Smooth muscle cell of the brain vasculature (primary cell): Measurements from ENCODE around the gene TMEM127.
"Not testable (repeated sequence)": the region's sequence is repeated elsewhere in the genome, so short reads cannot be mapped to it uniquely, and the experiment has no call there.

ENCODE experiments used
- DNase-seq: peaks from one replicate; pipeline ENCODE4 v3.0.0-alpha.2; 2012; ENCODE audit warnings: low read depth, low spot score

TMEM127 gene

DNA sequence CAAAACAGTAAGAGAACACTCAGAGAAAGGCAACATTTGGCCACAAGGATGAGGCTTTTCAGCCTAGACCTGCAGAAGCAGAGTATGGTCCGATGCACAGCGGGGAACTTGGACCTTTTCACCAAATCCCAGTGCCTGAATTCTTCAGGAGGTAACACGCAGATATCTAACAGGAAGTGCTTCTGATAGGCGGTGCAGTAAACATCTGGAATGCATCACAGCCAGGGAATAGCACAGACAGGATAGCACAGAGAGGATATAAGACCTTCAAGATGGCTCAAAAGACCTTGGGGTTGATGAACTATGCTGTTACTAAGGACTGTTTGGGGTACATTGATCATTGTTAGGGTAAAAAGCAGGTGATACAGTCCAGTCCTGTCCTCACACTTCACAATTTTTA, 1.7 kb downstream of the TMEM127 start:
- DNase-seq = no peak

DNA sequence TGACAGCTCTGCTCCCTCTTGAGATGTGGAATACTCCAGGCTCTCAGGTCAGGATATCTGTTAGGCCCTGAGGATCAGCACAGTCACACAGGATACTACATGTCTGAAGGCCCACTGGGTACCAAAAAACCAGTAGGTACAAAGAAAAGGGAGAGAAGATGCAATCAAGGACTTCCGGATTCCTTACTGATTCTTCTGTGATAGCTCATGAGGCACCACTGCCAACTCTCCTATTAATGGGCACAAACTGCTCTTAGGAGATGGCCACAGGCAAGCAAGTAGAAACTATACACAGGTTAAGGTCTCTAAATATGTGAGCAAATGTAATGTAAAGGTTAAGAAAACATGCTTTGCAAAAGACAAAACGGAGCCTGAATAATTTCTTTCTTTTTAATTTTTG, 3.5 kb downstream of the TMEM127 start:
- no peak for DNase-seq

DNA sequence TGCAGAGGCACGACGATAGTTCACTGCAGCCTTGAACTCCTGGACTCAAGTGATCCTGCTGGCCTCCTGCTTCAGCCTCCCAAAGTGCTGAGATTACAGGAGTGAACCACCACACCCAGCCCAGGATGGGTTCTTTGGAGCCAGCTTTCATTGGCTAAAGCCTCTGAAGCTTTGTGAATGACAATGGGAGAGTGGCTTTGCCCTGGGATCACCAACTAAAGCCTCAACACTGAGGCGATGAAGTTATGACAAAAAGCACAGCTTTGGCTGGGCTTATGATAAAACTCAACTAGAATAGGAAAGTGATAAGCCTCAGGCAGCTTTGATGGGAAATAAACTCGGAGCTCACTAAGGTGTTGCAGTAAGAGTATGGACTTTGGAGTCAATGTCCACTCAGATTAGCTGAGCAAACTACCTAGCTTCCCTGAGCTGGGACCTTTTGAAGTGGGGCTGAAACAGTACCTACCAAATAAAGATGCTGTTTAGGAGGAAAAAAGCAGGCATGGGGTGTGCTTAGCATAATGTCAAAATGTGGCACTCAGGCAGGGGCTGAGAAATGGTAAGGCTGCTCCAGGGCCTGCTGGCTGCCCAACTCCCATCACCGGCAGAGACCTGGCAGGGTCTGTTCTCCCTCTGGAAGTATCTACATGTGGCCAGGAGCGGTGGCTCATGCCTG, 4.3 kb downstream of the TMEM127 start:
- no peak for DNase-seq

DNA sequence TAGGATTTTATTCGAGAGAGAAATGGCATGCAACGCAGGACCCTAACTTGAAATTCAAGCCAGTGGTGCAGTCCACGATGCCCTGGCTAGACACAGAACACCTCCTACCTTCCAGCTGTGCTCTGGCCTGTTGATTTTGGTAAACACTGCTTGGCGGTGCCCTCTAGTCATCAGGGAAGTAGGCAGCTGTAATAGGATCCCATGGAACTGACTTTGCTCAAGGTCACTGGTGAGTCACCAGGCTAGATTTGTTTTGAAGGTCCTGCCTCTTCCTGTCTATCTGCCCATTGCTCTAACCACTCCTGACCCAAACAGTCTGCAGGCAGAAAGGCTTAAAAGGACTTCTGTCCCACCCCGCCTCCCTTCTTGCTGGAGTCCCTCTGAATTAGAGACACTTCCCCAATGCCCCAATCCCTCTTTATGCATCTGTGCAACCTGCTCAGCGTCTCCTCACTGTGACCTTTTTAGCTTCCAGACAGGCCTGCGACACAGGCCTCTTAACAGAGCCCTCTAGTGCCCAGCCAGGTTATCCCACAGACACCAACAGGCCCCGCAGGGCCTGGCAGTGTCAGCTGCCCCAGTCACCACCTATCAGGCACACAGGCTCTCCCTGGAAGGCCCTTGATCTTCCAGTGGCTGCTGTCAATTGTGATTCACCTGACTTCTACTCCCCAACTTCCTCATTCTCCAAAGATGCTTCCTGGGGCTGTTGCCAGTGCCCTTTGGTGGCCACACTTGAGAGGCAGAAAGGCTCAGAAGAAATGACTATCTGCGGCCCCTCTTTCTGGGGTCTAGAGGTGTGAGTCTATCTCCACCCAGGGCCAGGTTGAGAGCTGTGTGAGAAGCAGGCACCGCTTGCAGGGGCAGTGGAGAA, 5.2 kb downstream of the TMEM127 start:
- peak; percentile 54 for DNase-seq

DNA sequence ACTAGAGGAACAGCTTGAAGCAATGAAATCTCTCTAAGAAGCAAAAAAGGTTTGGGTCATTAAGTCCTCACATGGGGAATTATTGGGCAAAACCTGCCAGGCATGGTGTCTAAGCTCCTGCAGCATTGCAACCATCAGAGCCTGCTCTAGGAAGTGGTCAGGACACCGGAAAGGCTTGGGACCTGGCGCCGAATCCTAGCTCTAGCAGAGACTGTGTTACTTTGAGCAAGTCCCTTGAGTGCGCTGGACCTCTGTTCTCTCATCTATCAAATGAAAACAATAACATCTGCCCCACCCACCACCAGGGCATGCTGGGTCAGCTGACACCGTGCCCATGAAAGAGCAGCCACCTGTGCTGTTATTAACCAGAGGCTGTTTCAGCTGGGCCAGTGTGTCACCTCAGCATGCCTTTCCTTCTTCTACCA, 6.3 kb downstream of the TMEM127 start:
- DNase-seq = no peak

DNA sequence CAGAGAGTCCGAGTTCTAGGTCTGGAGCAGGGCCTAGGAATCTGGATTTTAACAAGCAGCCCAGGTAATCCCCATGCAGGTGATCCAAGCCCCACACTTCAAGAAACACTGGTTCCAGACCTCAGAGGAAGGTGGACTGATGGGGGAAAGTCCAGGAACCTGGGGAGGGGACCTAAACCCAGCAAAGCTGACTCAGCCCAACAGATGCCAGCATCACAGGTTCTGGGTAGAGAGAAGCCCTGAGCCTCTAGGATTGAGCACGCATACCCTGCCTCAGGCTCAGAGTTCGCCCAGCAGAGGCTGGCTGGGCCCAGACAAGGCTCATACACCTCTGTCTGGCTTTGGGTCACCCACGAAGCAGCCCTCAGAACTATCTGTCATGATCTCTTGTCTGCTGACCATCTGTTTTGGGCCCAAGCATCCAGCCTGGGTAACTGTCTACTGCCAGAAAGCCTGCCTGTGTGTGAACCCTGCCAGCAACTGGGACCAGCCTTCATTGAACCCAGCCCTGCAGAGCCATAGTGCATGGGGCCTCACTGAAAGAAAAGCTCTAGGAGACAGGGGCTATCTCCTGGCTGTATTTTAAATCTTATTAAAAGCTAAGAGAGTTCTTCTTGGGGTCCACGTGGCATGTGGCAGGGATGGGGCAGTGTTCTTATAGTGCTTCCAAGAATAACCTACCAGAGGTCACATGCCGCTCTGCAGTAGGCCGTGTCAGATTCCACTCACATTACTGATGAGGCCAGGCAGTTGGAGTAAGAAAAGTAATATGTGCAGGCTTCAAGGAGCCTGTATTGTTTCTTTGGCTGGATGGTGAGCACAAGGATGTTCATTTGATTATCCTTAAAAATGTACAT, 7.4 kb downstream of the TMEM127 start:
- no peak for DNase-seq

DNA sequence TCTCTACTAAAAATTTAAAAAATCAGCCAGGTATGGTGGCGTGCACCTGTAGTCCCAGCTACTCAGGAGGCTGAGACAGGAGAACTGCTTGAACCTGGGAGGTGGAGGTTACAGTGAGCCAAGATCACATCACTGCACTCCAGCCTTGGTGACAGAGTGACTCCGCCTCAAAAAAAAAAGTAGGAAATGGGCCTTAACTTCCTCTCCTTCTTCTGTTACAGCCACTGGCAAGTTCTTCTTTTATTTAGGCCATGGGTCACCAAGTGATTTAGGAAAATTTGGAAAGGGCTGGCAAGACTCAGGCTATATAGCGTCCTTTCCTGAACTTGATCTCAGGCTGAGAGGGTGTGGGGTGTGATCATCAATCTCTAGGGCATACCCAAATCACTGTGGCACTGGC, 8.1 kb downstream of the TMEM127 start:
- not testable (repeated sequence) for DNase-seq

DNA sequence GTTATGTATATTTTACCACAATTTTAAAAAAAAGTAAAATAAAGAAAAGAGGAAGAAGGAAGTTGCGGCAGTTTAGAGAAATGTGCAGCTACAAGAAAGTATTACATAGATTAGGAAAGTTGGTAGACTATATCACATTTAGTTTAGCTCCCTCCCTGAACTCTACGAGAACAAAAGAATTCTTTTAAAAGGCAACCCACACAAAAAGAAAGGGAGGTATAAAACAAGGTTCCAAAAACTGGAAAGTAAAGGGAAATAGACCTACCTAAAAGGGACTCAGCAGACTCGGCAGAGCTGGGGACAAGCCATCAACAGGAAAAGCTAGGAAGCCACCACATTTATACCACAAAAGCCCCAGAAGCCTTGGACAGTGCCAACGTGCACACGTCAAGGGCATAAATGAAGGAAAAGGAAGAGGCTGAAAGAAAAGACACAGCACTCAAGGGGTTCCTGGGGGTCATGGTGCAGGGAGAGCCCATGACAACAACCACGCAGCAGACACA, 9.1 kb downstream of the TMEM127 start:
- no peak for DNase-seq

DNA sequence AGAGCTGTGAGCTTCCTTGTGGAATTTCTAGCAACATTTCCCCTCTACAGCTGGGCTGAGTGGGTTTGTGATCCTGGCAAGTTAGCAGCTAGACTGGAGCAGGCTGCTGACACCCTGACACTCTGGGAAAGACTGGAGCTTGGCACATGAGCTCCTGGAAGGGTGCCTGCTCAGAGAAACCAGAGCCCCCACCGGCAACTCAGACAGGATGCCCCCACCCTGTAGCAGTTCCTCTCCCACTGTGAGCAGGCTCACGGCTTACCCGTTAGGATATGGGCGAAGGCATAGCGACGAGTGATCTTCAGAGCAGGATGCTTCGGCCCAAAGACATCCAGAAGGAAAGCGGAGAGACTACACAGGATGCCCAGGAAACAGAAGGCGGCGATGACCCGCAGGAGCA, 11.2 kb downstream of the TMEM127 start:
- DNase-seq = no peak

DNA sequence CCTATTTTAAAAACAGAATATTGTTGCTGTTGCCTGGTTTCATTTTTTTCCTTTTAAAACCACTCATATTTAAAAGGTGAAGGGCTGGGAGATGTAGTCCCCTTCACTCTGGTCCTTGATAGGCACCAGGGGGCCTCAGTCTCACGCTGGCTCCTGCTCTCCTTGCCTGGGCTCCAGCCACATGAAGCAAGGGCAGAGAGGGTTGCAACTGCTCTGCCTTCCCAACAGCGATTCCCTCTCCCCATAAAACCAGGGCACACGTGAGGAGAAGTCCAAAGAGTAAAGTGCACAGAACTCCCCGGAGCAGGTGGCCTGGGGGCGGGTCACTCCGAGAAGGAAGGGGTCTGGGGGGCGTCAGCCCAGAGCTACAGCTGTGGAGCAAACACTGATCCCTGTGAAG, 12.8 kb downstream of the TMEM127 start:
- no peak for DNase-seq

DNA sequence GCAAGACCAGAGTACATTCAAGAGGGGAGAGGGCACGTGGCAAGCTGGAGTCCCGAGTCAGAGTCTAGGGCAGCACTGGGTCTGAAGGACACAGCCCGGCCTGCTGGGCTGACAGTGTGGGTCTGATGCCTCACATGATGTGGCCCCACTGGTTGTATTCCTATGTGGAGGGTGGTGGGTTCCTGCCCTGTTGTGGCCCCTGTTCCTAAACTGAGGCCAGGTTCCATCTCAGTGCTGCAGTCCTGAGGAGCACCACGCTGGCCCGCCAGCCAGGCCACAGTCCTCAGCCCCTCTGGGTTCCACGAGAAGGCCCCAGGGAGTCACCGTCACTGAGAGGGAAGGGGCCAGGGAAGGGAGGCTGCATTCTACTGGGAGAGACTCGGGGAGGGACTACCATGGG, 13.3 kb downstream of the TMEM127 start:
- no peak for DNase-seq

DNA sequence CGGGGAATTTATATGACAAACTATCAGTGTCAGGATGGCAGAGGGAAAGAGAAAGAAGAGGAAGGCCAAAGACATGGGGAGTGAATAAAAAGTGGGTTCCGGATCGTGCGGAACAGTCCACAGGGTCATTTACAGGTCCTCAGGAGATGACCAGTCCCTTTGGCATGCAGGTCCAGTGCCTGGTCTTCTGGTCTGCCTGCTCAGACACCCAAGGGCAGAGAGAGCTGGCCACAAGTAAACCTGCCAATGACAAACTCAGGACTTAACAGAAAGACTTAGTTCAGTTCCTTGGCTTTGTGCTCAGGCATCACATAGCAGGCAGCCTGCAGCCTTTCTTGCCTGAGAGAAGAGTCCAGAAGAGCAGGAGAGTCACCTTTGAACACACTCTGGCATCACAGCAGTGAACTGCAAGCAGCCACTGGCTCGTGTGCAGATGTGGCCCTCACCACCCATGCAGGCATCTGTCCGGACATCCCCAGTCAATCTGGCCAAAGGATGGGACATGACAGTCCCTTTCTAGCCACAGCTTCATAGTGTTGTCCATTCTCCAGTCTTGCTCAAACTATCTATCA, 14.0 kb downstream of the TMEM127 start:
- peak; percentile 72 for DNase-seq

DNA sequence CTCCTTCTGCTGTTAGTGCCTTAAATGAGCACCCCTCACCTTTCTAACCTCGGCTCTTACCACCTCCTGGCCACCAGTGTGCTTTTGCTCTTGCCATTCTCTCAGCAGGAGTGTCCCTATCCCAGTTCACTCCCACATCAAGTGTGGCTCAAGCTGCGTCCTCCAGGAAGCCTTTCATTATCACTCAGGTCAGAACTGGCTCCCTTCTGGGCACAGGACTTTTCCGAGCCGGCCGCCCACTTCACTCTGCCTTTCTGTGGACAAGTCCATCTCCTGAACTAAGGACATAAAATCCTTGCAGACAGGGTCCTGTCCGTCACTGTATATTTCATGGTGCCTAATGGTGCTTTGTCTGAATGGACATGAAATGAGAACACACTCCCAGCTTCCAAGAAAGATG, 15.6 kb downstream of the TMEM127 start:
- DNase-seq = no peak

DNA sequence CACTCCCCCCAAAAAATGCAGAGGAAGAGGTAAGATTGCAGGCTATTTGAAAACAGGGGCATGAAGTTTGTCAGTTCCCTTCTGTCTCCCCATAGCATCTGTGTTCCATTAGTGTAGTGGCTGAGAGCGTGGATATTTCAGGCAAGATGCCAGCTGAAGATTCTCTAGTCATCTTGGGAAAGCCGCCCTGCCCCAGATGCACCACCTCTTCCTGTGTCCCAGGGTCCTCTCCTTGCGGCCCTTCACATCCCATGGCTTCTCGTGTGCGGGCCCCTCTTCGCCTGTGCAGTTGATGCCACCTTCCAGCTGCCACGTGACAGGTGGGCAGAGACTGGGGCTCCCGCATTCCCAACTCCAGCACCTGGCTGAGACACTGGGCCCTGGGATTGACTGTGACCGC, 16.1 kb downstream of the TMEM127 start:
- DNase-seq = no peak

DNA sequence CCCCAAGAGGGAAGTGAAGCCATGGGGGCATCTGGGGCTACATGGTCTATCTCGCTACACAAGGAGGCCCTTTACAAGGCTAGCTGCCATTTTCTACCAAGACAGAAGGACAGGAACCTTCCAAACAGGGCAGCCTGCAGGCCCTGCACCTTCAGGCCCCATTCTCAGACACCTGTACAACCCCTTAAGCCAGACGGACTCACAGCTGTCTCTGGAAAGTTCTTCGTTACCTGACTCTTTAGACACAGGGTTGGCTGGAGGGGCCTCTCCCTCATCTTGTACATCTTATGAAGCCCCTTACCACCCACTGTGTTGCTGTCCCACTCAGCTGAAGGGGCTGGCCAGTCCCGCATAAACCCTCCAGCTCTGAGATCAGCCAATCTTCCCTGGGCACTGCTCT, 17.2 kb downstream of the TMEM127 start:
- DNase-seq = no peak

DNA sequence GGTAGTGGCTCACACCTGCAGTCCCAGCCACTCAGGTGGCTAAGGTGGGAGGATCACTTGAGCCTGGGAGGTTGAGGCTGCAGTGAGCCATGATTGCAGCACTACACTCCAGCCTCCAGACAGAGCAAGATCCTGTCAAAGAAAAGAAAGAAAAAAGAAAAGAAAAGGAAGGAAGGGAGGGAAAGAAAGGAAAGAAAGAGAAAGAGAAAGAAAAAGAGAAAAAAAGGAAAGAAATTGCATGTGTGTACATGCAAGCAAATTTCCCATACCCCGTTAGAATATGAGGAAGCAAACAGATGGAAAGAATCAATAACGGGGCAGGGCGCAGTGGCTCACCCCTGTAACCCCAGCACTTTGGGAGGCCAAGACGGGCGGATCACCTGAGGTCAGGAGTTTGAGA, 17.9 kb downstream of the TMEM127 start:
- DNase-seq = no peak

DNA sequence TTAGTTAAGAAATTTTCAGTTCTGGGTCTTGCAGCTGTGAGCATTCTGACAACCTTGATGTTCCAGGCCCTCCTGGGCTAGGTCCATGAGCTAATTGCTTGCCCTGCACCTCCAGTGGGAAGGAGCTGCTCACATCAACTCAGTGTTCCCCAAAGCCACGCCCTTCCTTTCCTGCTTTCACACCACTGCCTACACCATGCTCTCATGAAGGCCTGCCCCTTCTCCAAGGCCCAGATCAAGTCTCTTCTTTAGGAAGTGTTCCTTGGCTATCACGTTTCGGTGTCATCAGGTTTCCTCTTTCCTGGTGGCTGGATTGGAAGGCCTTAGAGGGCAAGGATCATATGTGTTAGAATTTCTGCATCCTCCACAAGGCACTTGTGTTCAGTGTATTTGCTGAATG, 18.8 kb downstream of the TMEM127 start:
- no peak for DNase-seq

DNA sequence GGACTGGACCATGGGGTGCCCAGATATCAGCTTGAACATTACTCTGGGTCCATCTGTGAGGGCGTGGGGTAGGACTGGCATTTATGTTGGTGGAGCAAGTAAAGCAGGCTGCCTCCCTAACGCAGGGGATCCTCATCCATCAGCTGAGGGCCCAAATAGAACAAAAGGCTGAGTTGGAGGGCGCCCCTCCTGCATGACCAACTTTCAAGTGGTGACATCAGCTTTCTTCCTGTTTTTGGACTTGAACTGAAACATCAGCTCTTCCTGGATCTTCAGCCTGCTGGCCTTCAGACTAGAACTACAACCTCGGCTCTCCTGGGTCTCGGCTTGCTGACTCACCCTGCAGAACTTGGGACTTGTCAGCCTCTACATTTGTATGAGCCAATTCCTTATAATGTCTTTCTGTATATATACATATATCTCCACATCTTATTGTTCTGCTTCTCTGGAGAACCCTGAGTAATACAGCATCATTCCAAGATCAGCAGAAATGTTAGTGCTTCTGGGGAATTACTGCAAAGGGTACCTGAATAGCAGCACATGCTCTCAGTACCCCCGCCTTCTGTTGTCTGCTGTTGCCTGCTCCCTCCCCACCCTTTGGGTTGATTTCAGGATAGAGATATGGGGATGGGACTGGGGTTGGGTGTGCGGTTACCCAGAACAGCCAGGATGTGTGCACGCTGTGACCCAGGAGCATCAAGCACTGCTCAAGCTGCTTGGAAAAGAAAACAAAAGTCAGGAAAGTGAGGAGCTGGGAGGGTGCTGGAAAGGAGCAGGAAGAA, 20.0 kb downstream of the TMEM127 start:
- DNase-seq = no peak

DNA sequence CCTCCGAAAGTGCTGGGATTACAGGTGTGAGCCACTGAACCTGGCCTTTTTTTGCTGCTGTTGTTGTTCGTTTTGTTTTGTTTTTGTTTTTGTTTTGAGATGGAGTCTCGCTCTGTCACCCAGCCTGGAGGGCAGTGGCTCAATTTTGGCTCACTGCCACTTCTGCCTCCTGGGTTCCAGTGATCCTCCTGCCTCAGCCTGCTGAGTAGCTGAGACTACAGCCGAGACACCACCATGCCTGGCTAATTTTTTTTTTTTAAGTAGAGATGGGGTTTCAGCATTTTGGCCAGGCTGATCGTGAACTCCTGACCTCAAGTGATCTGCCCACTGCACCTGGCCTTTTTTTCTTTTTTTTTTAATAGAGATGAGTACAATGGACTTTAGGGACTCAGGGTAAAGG, 22.0 kb downstream of the TMEM127 start:
- no peak for DNase-seq

DNA sequence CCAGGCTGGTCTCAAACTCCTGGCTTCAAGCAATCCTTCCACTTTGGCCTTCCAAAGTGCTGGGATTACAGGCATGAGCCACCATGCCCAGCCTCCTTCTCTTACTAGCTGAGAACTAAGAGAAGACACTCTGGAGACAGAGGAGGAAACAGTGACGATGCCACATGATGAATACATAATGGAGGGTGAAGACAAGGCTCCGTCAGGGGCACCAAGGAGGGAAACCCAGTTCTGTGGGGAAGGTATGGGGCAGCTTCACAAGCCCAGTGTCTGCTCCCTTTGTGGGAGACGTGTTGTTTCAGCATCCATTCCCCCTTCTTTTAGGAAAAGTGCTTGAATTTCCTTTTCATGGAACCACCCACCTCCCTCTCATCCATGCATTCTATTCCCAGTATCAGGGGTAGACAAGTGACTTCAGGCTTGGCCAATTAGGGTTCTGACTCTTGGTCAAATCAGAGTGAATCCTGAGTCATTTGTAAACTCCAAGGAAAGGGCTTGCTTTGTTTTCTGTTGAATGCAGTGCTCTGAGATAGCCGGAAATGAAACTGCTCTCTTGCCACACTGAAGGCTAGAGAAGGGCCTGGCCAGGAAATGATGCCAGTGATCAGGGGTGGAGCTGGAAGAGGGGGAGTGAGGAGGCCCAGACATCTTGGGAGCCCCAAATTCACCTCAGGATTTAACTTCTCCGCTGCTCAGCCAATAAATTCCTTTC, 23.7 kb downstream of the TMEM127 start:
- no peak for DNase-seq
